ENCODE data around the gene SHLD1.

The SHLD1 gene

DNA sequence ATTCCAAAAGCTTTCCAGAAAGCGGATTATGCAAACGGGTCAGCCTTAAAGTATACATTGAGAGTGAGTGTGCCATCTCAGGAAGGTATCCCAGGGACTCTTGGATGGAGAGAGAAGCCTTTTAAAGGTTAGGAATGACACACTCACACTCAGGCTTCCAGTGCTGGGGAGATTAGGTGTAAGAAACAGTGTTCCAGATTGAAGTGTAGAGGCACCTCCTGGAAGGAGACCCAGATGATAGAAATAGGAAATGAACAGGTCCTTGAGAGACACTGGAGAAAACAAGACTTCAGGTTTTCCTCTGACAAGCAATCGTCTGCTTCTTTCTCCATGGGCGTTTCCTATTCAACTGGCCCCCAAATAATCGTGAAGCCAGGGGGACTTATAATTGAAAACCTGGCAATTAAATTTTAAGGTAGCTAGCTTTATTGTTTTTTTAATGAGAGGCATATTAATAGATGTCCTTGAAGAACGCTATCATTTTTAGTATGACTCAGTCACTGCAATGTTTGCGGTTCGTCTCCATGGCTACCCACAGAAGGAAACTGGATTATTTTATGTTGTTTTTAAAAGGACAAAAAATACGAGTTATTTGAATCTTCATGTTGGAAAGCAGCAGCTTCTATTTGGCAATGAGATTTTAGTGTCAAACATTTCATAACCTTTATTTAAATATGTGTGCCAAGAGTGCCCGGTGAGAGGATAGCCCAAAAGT is 114.8 kb downstream of the SHLD1 start:
- no peak for DNase-seq (ENCODE audit: extremely low spot score)
- ChIA-PET CTCF (interaction anchor here (0.9 to 1.0 kb wide), 2 partner anchors 11 to 345 kb away, joined by 3 read pairs; no protein-coding TSS in a partner anchor), POLR2A (no interaction called here)
- TF ChIP-seq, protein P1, sequence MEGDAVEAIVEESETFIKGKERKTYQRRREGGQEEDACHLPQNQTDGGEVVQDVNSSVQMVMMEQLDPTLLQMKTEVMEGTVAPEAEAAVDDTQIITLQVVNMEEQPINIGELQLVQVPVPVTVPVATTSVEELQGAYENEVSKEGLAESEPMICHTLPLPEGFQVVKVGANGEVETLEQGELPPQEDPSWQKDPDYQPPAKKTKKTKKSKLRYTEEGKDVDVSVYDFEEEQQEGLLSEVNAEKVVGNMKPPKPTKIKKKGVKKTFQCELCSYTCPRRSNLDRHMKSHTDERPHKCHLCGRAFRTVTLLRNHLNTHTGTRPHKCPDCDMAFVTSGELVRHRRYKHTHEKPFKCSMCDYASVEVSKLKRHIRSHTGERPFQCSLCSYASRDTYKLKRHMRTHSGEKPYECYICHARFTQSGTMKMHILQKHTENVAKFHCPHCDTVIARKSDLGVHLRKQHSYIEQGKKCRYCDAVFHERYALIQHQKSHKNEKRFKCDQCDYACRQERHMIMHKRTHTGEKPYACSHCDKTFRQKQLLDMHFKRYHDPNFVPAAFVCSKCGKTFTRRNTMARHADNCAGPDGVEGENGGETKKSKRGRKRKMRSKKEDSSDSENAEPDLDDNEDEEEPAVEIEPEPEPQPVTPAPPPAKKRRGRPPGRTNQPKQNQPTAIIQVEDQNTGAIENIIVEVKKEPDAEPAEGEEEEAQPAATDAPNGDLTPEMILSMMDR (IDR thresholded peaks at IDR 0.05; ENCODE audit: control extremely low read depth, extremely low read depth, low read depth, missing control alignments), result no peak

GRCh38 chr20:5865604-5866003 is 115.4 kb downstream of the SHLD1 start:
- POLR2A ChIA-PET, result no interaction called here

DNA sequence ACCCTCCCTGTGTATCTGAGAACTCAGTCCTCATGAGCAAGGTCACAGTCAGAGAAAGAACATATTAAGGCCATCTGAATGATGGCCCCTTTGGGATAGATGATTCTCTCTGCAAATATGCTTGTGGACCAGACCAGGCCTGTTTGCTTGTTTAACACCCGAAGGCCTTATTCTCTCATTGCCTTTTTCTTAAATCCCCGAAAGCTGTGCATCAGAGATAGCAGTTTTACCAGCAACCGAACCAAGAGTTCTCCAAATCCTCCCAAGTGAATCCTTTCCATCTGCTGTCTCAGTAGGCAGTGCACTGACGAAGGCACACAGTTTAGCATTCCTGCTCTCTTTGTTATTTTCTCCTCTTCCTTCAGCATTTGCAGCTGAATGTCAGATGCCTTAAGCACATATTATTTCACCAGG is 120.4 kb downstream of the SHLD1 start:
- no peak for DNase-seq (ENCODE audit: extremely low spot score)
- ChIA-PET POLR2A (no interaction called here), CTCF (interaction anchor here (0.9 to 1.3 kb wide), 3 partner anchors 10 to 24 kb away, joined by 3 to 5 read pairs (median 3); no protein-coding TSS in a partner anchor)
- TF ChIP-seq, protein P1 (IDR thresholded peaks at IDR 0.05; ENCODE audit: control extremely low read depth, extremely low read depth, low read depth, missing control alignments), result no peak

More at GRCh38 chr20:5865604-5866003, 115.4 kb downstream of the SHLD1 start:
- CTCF ChIA-PET, result no interaction called here
- TF ChIP-seq, protein P1 (IDR thresholded peaks at IDR 0.05; ENCODE audit: control extremely low read depth, extremely low read depth, low read depth, missing control alignments), result no peak
- DNase-seq (ENCODE audit: extremely low spot score), result no peak

DNA sequence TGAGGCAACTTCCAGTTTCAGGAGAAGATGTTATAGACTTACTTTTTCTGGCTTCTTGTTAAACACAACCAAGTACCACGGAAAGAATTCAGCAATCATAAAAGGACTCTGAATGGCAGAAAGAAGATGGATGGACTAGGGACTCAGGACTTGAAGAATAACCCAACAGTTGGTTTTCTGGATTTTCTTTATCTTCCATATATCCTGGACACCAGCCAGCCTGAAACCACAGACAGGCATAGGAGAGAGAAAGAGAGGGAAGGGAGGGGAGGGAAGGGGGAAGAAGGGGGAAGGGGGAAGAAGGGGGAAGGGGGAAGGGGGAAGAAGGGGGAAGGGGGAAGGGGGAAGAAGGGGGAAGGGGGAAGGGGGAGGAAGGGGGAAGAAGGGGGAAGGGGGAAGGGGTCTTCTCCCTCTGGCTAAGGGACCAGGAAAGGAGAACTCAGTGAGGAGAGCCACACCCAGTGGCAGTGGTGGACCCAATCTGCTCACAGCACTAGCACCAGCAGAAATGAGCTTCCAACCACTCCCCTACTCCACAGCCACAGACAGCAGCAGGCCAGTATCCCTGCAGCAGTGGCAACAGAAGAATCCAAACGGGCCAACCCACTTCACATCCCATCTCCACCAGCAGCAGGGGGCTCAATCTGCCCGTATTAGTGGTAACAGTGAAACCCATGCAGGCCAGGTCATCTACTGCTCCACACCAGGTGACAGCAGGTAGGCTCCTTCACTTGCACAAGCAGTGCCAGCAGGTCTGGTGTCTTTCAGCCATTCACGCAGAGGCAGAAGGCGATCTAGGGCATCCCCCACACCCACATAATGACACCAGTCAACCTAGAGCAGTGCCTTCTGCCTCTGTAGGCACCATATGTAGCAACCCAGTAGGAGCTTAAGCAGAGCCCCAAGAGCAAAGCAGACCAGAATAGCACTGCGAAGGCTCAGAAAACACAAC is 121.5 kb downstream of the SHLD1 start:
- DNase-seq (ENCODE audit: extremely low spot score), result no peak
- ChIA-PET CTCF (interaction anchor here (1.3 kb wide), 1 partner anchor 9 kb away, joined by 3 read pairs; no protein-coding TSS in a partner anchor), POLR2A (no interaction called here)
- TF ChIP-seq, protein P1 (IDR thresholded peaks at IDR 0.05; ENCODE audit: control extremely low read depth, extremely low read depth, low read depth, missing control alignments), result no peak

DNA sequence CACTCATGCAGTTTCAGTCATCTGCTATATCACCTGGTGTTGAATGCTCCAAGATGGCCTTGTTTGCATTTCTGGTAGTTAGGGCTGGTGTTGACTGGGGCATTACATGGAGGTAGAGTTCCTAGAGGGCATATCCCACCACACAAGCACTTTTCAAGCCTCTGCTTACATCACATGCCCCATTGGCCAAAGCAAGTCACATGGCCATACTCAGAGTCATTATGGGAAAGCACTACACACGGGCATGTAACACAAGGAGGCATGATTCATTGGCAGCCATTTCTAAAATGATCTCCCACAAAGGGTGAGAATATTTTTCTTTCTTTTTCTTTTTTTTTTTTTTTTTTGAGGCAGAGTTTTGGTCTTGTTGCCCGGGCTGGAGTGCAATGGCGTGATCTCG is 126.9 kb downstream of the SHLD1 start:
- CTCF ChIA-PET, result interaction anchor here (1.3 kb wide), 1 partner anchor 16 kb away, joined by 3 read pairs; no protein-coding TSS in a partner anchor
- POLR2A ChIA-PET, result no interaction called here
- TF ChIP-seq, protein P1 (IDR thresholded peaks at IDR 0.05; ENCODE audit: control extremely low read depth, extremely low read depth, low read depth, missing control alignments), result no peak
- no peak for DNase-seq (ENCODE audit: extremely low spot score)

GRCh38 chr20:5880326-5880725 is 130.1 kb downstream of the SHLD1 start:
- ChIA-PET CTCF (interaction anchor here (1.5 to 2.4 kb wide), 4 partner anchors 12 to 32 kb away, joined by 3 to 7 read pairs (median 4); no protein-coding TSS in a partner anchor), POLR2A (no interaction called here)
- DNase-seq (ENCODE audit: extremely low spot score), result no peak
- TF ChIP-seq, protein P1 (IDR thresholded peaks at IDR 0.05; ENCODE audit: control extremely low read depth, extremely low read depth, low read depth, missing control alignments), result no peak

All from GM10248 (cell line).